Nephron progenitor cell (in vitro differentiated cells): Measurements from ENCODE around the gene TBL1XR1.

Experiments used
- DNase-seq: peaks from one replicate; pipeline ENCODE4 v3.0.0; 2021
- H3K27ac Mint-ChIP-seq: 2 replicates; pipeline ENCODE4 v1.8.0; 2021; ENCODE audit warnings: mild to moderate bottlenecking, moderate library complexity, mixed read lengths
- H3K27me3 Mint-ChIP-seq: 2 replicates; pipeline ENCODE4 v1.8.0; 2021; ENCODE audit warnings: mild to moderate bottlenecking, low read depth, mixed read lengths; ENCODE audit not compliant: poor library complexity
- H3K36me3 Mint-ChIP-seq: 2 replicates; pipeline ENCODE4 v1.8.0; 2021; ENCODE audit warnings: low read depth, mixed read lengths
- H3K4me1 Mint-ChIP-seq: 2 replicates; pipeline ENCODE4 v1.8.0; 2021; ENCODE audit warnings: mixed read lengths
- H3K4me3 Mint-ChIP-seq: 2 replicates; pipeline ENCODE4 v1.8.0; 2021; ENCODE audit warnings: mild to moderate bottlenecking, moderate library complexity, mixed read lengths
- H3K9me3 Mint-ChIP-seq: 2 replicates; pipeline ENCODE4 v1.8.0; 2021; ENCODE audit warnings: mild to moderate bottlenecking, moderate library complexity, mixed read lengths
- CTCF ChIP-seq: fragments of 200-600 bp; sonication (generic); IDR thresholded peaks from 2 replicates; pipeline ENCODE4 v1.5.0; 2021; ENCODE audit warnings: antibody characterized with exemption

TBL1XR1 gene

DNA sequence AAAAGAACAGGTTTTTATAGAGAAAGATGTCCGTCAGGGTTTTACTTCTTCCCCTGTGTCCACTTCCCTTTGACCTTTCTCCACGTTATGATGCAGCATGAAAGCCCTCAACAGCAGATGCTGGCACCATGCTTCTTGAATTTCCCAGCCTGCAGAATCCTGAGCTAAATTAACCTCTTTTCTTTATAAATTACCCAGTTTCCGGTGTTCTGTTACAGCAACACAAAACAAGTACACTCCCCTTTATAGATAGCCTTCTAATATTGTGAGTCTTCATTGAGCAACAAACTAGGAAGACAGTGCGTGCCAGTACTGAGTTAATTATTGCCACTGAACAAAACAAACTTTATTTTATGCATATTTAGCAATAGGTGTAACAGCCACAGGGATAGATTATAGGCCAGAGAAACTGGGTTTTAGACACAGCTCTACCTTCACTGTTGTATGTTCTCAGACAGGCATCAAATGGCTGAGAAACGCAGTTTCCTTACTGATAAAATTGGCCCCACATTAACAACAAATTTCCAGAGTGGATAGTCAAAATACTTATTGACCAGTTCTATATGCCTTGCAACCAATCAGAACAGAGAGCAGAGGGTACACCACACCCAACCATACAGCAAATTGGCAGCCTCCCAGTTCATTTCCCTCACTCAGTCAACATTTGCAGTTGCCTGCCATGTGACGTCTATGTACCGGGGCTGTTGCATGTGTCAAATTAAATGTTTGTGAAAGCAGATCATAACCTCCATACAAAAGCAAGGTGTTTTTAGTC, 14.4 kb upstream of the TBL1XR1 start:
- Mint-ChIP-seq H3K27me3 (peaks cover 3% of the 10 kb centered on the region), H3K4me1 (peaks cover 23% of the 10 kb centered on the region)

GRCh38 chr3:177210744-177211502, 13.6 kb upstream of the TBL1XR1 start:
- H3K9me3 Mint-ChIP-seq, result peaks cover under 1% of the 10 kb centered on the region

More for the DNA sequence above, 14.4 kb upstream of the TBL1XR1 start:
- Mint-ChIP-seq H3K9me3 (no peaks in the 10 kb centered on the region), H3K36me3 (no peaks in the 10 kb centered on the region), H3K4me3 (no peak overlapping the region), H3K27ac (peak overlapping the region; percentile 6)
- TF ChIP-seq CTCF, result no peak
- DNase-seq, result no peak

GRCh38 chr3:177209509-177209908, 12.2 kb upstream of the TBL1XR1 start:
- Mint-ChIP-seq H3K27ac (no peak overlapping the region), H3K4me1 (peaks cover 23% of the 10 kb centered on the region), H3K27me3 (peaks cover 3% of the 10 kb centered on the region), H3K9me3 (peaks cover 8% of the 10 kb centered on the region), H3K4me3 (no peak overlapping the region), H3K36me3 (peaks cover 2% of the 10 kb centered on the region)
- DNase-seq, result no peak
- TF ChIP-seq CTCF, result no peak

More at GRCh38 chr3:177210744-177211502, 13.6 kb upstream of the TBL1XR1 start:
- no peak for DNase-seq
- Mint-ChIP-seq H3K36me3 (no peaks in the 10 kb centered on the region), H3K27me3 (peaks cover 3% of the 10 kb centered on the region), H3K27ac (no peak overlapping the region), H3K4me1 (peaks cover 23% of the 10 kb centered on the region), H3K4me3 (no peak overlapping the region)
- TF ChIP-seq CTCF, result no peak

DNA sequence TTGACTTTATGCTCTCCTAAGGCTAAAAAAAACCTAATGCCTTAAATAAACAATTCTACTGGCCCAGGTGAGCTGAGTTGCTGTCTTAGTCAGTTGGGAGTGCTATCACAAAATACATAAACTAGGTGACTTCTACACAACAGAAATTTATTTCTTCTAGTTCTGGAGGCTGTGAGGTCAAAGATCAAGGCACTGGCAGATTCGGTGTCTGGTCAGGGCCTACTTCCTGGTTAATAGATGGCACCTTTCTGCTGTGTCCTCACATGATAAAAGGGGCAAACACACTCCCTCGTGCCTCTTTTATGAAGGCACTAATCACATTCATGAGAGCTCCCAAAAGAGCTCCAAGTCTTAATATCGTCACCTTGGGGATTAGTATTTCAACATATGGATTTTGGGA, 11.5 kb upstream of the TBL1XR1 start:
- Mint-ChIP-seq H3K36me3 (peaks cover 5% of the 10 kb centered on the region), H3K9me3 (peaks cover 13% of the 10 kb centered on the region), H3K27ac (no peak overlapping the region), H3K27me3 (peaks cover 3% of the 10 kb centered on the region), H3K4me1 (peaks cover 21% of the 10 kb centered on the region), H3K4me3 (no peak overlapping the region)
- DNase-seq, result no peak
- no peak for TF ChIP-seq CTCF

DNA sequence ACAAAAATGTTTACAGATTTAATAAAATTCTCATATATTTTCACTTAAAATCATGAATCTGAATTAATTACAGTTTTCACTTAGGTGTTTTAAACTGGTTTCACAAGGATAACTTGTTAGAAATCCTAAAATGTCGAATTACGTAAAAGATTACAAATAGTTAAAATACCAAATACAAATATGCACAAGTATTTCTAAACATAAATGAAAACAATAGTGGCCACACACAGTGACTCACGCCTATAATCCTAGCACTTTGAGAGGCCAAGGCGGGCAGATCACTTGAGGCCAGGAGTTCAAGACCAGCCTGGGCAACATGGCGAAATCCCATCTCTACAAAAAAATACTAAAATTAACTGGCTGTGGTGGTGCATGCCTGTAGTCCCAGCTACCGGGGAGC, 10.9 kb upstream of the TBL1XR1 start:
- DNase-seq, result no peak
- TF ChIP-seq CTCF, result no peak
- Mint-ChIP-seq H3K4me1 (peaks cover 17% of the 10 kb centered on the region), H3K27me3 (peaks cover 3% of the 10 kb centered on the region), H3K36me3 (peaks cover 5% of the 10 kb centered on the region), H3K27ac (no peak overlapping the region), H3K9me3 (peaks cover 17% of the 10 kb centered on the region), H3K4me3 (no peak overlapping the region)
